Measurements from ENCODE around the gene XYLT2.

Gene XYLT2

DNA sequence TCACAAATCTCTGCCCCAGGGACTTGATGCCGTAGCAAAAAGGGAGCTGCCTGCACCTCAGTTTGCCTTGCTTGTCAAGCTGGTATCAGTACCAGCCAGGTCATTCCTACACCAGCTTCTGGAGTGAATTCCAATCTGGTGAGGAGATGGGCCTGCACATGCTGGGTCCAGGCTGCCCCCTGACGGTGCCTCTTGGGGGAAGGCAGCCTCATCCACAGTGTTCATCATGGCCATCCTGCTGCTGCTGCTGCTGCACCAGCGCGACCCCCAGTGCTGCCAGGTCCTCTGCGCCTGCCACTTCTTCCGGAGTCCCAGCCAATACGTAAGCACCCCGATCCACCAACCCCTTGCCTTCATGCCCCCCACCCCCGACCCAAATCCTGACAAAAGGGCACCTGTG is 18.8 kb downstream of the XYLT2 start:
- TF ChIP-seq, protein P1, sequence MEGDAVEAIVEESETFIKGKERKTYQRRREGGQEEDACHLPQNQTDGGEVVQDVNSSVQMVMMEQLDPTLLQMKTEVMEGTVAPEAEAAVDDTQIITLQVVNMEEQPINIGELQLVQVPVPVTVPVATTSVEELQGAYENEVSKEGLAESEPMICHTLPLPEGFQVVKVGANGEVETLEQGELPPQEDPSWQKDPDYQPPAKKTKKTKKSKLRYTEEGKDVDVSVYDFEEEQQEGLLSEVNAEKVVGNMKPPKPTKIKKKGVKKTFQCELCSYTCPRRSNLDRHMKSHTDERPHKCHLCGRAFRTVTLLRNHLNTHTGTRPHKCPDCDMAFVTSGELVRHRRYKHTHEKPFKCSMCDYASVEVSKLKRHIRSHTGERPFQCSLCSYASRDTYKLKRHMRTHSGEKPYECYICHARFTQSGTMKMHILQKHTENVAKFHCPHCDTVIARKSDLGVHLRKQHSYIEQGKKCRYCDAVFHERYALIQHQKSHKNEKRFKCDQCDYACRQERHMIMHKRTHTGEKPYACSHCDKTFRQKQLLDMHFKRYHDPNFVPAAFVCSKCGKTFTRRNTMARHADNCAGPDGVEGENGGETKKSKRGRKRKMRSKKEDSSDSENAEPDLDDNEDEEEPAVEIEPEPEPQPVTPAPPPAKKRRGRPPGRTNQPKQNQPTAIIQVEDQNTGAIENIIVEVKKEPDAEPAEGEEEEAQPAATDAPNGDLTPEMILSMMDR (IDR thresholded peaks at IDR 0.05; ENCODE audit: insufficient read depth, low read depth, low read length, missing control alignments) = no peak
- no peak for DNase-seq (ENCODE audit: low read depth)
- no peak overlapping the region for H3K4me3 ChIP-seq (ENCODE audit: low read depth, low read length)

DNA sequence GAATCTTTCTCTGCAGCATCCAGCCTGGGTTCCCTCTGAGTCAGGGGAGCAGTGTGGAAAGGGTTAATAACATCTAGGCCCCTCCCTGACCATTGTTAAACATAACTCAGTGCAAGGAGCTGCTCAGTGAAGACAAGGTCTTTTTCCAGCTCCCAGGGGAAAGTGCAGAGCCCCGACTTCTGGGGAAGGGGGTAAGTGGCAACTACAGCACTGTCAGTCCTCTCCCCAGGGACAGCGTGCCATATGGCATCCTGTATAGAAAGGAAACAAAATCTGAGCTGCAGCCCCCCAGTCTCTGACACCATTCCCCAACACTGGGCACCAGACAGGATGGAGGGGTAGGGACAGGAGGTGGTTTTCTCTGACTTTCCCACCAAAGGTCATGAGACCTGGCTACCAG is 19.2 kb downstream of the XYLT2 start:
- H3K4me3 ChIP-seq (ENCODE audit: low read depth, low read length) = no peak overlapping the region
- TF ChIP-seq, protein P1 (IDR thresholded peaks at IDR 0.05; ENCODE audit: insufficient read depth, low read depth, low read length, missing control alignments) = no peak
- no peak for DNase-seq (ENCODE audit: low read depth)

DNA sequence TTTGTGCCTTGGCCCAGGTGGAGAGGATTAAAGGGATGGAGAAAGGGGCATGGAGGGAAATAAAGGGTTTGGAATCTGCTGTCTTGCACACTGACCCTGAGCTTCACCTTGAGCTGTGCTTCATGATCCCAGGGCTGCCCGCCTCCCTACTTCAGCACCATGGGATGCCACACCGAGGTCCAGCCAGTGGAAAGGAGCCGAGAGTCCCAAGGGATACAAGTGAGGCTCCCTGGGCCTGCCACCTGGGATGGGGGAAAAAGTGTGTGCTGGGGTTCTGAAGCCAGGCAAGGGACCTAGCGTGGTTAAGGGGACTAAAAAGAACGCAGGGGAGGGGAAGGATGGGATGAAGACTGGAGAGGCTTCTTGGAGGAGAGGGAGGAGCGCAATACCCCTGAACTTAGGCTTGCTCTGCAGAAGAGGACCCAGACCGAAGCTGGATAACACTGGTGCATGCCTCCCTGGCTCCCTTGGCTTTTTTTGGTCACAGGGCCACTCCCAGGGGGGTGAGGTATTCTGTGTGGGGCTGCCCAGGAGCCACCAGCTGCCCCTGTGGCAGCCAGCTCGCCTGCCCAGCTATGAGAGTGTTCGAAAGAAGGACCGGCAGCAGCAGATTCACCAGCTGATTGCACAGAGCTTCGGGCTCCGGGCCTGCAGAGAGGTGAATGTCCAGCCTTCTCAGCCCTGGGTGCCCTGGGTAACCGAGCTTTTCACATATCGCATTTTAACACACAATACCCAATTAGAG is 19.9 kb downstream of the XYLT2 start:
- DNase-seq (ENCODE audit: low read depth) = no peak
- no peak overlapping the region for H3K4me3 ChIP-seq (ENCODE audit: low read depth, low read length)
- TF ChIP-seq, protein P1 (IDR thresholded peaks at IDR 0.05; ENCODE audit: insufficient read depth, low read depth, low read length, missing control alignments) = no peak

DNA sequence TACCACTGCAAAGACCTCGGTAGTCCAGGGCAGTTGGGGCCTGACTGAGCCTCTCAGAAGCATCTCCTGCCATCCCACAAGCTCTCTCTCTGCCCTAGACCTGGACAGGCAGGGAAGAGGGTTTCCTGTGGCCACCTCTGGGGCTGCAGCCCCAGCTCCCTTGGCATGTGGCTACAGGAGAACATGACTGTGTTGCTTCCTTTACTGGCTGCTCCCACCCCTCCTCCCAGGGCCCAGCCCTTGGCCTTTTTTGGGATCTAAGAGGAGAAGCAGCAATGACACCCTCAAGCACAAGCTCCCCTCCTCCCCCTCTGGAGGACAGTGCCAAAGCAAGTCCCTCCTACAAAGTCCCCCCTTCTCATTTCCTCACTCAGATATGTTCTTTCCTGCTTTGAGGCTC is 21.5 kb downstream of the XYLT2 start:
- no peak overlapping the region for H3K4me3 ChIP-seq (ENCODE audit: low read depth, low read length)
- DNase-seq (ENCODE audit: low read depth) = no peak
- TF ChIP-seq, protein P1 (IDR thresholded peaks at IDR 0.05; ENCODE audit: insufficient read depth, low read depth, low read length, missing control alignments) = no peak

DNA sequence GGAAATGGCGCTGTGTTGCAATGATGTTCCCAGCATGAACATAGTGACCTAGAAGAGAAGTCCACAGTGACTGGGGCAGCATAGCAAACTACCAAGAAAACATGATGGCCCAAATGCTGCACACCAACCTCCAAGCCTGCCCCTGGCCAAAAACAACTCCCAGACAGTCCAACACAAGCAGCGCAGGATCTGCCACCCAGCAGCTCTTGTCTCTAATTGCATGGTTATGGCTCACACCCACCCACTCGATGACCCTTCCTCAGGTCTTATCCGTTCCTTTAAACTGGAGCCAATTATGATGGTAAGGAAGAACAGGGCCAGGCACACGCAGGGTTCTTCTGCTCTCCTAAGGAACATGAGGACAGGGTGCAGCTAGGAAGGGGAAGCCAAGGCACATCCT is 24.1 kb downstream of the XYLT2 start:
- DNase-seq (ENCODE audit: low read depth) = no peak
- TF ChIP-seq, protein P1 (IDR thresholded peaks at IDR 0.05; ENCODE audit: insufficient read depth, low read depth, low read length, missing control alignments) = no peak
- no peak overlapping the region for H3K4me3 ChIP-seq (ENCODE audit: low read depth, low read length)

DNA sequence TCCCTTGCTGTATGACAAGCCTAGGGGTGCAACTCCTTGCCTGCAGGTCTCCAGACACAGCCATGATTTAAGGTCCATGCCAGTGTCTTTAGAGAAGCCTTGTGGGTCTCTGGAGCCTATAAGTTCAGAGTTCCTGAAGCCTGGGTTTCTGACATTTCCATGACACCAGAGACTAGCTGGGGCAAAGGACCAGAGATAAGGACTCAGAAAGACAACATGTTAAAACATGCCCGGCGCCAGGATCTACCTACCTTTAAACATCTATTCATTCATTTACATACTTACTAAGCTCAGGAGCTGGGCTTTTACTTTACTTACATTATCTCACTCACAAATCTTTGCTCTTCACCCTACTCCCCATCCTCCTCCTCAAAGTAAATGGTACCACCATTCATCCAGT is 25.6 kb downstream of the XYLT2 start:
- H3K4me3 ChIP-seq (ENCODE audit: low read depth, low read length) = peak overlapping the region; percentile 69
- TF ChIP-seq, protein P1 (IDR thresholded peaks at IDR 0.05; ENCODE audit: insufficient read depth, low read depth, low read length, missing control alignments) = no peak
- DNase-seq (ENCODE audit: low read depth) = no peak

DNA sequence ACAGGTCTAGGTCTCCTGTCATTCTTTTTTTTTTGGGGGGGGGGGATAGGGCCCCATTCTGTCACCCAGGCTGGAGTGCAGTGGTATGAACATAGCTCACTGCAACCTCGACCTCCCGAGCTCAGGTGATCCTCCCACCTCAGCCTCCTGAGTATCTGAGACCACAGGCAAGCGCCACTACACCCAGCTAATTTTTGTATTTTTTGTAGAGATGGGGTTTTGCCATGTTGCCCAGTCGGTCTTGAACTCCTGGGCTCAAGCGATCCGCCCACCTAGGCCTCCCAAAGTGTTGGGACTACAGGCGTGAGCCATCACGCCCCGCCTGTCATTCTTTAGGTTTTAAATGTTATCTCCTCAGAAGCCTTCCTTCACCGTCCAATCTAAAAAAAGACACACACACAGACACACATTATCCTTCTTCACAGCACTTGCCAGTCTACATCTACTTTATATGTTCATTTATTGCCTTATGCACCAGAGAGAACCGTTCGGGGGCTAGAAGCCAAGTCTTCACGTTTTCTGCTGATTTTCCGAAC is 26.4 kb downstream of the XYLT2 start:
- TF ChIP-seq, protein P1 (IDR thresholded peaks at IDR 0.05; ENCODE audit: insufficient read depth, low read depth, low read length, missing control alignments) = no peak
- H3K4me3 ChIP-seq (ENCODE audit: low read depth, low read length) = peak overlapping the region; percentile 69
- DNase-seq (ENCODE audit: low read depth) = no peak

All from GM12865 (cell line).